GM10248 (cell line): Measurements from ENCODE around the gene ZNF804B.

Experiments
- CTCF ChIA-PET: fragments of 300-600 bp; sonication (Branson Sonifier 250); formaldehyde crosslinking; extraction: SDS; loops from one replicate; lab custom pipeline; 2021; ENCODE audit warnings: antibody characterized with exemption; lab: Yijun Ruan, JAX
- POLR2A ChIA-PET: fragments of 350-650 bp; sonication (Branson Sonifier 250); formaldehyde crosslinking; extraction: SDS; loops from one replicate; lab custom pipeline; 2020; ENCODE audit warnings: antibody characterized with exemption; lab: Yijun Ruan, JAX
- DNase-seq: peaks from one replicate; pipeline ENCODE4 v3.0.0; 2012; ENCODE audit errors: extremely low spot score
- TF ChIP-seq, protein P1 (sequence below): IDR thresholded peaks from 2 replicates; pipeline ENCODE4 v1.5.1; 2012; ENCODE audit warnings: mild to moderate bottlenecking, low read depth; ENCODE audit errors: extremely low read depth, missing control alignments, control extremely low read depth

The ZNF804B gene

DNA sequence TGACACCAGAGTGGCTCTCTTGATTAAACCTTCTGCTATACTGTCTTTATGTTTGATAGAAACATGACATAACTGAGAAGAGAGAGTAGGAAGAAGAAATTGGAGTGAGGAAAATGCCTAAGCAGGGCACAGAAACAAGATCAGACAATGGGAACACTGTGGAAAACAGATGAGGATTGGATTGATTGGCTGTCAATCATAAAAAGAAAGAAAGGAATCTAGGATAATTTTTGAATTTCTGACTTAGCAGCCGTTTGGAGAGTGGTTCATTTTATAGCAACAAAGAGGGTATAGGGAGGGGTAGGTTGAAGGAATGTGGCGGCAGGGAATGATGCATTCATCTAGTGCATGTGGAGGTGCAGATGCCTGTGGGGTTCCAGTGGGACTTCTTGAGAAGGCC lies 28.3 kb downstream of the ZNF804B start:
- ChIA-PET CTCF (no interaction called here), POLR2A (no interaction called here)
- no peak for DNase-seq
- TF ChIP-seq, protein P1, sequence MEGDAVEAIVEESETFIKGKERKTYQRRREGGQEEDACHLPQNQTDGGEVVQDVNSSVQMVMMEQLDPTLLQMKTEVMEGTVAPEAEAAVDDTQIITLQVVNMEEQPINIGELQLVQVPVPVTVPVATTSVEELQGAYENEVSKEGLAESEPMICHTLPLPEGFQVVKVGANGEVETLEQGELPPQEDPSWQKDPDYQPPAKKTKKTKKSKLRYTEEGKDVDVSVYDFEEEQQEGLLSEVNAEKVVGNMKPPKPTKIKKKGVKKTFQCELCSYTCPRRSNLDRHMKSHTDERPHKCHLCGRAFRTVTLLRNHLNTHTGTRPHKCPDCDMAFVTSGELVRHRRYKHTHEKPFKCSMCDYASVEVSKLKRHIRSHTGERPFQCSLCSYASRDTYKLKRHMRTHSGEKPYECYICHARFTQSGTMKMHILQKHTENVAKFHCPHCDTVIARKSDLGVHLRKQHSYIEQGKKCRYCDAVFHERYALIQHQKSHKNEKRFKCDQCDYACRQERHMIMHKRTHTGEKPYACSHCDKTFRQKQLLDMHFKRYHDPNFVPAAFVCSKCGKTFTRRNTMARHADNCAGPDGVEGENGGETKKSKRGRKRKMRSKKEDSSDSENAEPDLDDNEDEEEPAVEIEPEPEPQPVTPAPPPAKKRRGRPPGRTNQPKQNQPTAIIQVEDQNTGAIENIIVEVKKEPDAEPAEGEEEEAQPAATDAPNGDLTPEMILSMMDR: no peak

GRCh38 chr7:88789480-88790064 lies 30.1 kb downstream of the ZNF804B start:
- ChIA-PET CTCF (interaction anchor here (0.8 to 2.8 kb wide), 4 partner anchors 12 to 833 kb away, joined by 3 to 11 read pairs (median 4); no protein-coding TSS in a partner anchor), POLR2A (no interaction called here)
- TF ChIP-seq, protein P1: peak; percentile 38
- DNase-seq: no peak

GRCh38 chr7:88791891-88792290 lies 32.4 kb downstream of the ZNF804B start:
- TF ChIP-seq, protein P1: no peak
- POLR2A ChIA-PET: no interaction called here
- no peak for DNase-seq
- CTCF ChIA-PET: interaction anchor here (1.1 to 2.8 kb wide), 5 partner anchors 13 to 831 kb away, joined by 3 to 11 read pairs (median 5); no protein-coding TSS in a partner anchor

DNA sequence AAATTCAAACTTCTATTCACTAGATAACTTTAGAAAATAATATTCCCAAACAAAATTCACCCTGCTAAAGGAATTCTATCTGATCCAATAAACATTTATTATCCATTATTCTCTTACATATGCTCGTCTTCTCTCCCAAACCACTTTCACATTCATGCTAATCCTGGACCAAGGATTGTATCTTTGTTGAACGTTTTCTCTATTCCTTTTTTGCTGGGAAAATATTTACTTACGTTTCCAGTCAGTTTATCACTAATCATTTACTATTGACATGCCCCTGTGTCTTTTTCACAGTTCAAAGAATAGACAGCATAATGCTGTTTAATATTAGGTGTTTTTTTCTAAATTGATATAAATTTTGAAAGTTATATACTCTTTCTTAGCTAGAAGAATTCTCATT lies 32.9 kb downstream of the ZNF804B start:
- CTCF ChIA-PET: interaction anchor here (2.0 to 2.8 kb wide), 3 partner anchors 13 to 830 kb away, joined by 5 to 11 read pairs (median 10); no protein-coding TSS in a partner anchor

DNA sequence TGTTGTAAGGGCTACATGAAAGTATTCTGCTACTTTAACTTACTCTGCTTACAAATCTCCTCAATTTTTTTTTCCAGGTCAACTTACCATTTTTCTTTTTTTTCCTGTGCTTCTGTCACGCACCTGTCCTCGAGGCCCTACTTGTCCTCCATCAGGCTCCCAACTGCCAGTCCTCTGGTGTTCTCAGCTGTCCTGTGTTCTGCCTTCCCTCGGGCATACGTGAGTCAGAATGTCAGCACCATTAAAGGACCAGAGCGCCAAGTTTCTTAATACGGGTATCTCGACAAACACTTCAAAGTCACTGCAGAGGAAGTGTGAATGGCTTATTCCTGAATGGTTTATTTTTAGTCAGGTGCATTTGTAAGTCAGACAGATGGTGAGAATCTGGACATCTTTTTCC lies 36.1 kb downstream of the ZNF804B start, which contains the start of gene TEX47:
Gene TEX47 (minus strand): TSS at position 185 of the 400 bp plus-strand sequence. CDS start 795 bp downstream, outside the sequence.
- ChIA-PET POLR2A (no interaction called here), CTCF (interaction anchor here (1.3 kb wide), 1 partner anchor 14 kb away, joined by 3 read pairs; no protein-coding TSS in a partner anchor)
- TF ChIP-seq, protein P1: no peak
- no peak for DNase-seq

More for the DNA sequence above, 32.9 kb downstream of the ZNF804B start:
- POLR2A ChIA-PET: no interaction called here
- no peak for DNase-seq
- TF ChIP-seq, protein P1: no peak

GRCh38 chr7:88801046-88801445 lies 41.5 kb downstream of the ZNF804B start:
- POLR2A ChIA-PET: no interaction called here
- CTCF ChIA-PET: interaction anchor here (2.7 kb wide), 1 partner anchor 11 kb away, joined by 5 read pairs; no protein-coding TSS in a partner anchor
- DNase-seq: no peak
- TF ChIP-seq, protein P1: no peak
